Retina (tissue), 1 donor: Measurements from ENCODE around the gene USE1.

Experiments used
- DNase-seq: peaks from one replicate; pipeline ENCODE4 v3.0.0-alpha.2; 2016

The USE1 gene

GRCh38 chr19:17259118-17259780 is 44.1 kb downstream of the USE1 start:
- no peak for DNase-seq

GRCh38 chr19:17259934-17260333 is 44.8 kb downstream of the USE1 start:
- no peak for DNase-seq

GRCh38 chr19:17260842-17261325 is 45.7 kb downstream of the USE1 start:
- peak; percentile 70 for DNase-seq

GRCh38 chr19:17262557-17262956 is 47.4 kb downstream of the USE1 start:
- DNase-seq: no peak

DNA sequence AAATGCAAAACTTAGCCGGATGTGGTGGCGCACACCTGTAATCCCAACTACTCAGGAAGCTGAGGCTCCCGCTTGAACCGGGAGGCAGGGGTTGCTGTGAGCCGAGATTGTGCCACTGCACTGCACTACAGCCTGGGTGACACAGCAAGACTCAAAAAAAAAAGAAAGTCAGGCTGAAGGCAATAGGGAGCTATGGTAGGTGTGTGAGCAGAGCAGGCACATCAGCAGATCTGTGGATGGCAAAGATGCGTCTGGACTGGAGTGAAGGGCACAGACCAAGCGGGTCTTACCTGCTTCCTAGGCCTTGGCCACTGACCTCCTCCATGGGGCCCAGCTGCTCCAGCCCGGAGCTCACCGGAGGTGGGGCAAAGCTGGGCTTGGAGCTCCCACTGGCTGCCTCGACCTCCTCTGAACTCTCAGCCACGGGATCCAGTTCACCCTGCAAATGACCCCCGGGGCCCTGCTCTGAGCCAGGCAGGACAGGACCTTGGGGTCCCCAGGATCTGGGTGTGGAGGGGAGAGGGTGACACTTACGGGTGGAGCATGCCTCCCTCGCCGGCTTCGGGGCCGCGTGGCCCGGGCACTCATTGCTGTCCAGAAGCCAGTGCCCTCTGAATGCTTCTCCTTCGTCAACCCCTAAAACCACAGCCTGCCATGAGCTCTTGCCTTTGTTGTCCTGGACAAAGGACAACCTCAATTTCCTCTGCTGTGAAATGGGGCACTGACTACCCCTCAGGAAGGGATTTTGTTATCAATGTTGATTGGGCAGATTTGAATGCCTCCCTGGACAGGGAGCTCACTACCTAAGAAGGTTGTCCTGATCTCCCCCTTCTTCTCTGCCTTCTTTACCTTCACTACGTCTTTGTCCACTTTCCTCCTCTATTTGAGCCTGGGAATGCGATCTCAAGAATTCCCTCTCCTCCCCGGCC is 48.8 kb downstream of the USE1 start:
- DNase-seq: no peak

DNA sequence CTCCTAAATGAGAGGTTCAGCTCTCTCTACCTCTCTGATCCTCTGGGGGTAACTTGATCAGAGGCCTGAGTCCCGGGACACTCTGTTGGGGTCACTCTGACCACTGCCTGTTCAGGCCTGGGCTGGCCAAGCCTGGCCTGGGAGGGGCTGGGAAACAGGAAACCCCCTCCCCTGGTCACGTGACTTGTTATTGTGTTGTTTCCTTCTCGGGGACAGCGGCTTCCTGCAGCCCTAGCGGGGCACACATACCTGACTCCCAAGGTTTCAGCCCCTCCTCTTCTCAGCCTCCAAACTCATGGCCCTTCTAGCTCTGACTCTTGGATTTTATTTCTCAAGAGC is 49.5 kb downstream of the USE1 start, which contains the start of gene USHBP1:
Gene USHBP1 (minus strand): TSS at position 105 of the 339 bp plus-strand sequence. CDS start 446 bp downstream, outside the sequence.
- DNase-seq: no peak

DNA sequence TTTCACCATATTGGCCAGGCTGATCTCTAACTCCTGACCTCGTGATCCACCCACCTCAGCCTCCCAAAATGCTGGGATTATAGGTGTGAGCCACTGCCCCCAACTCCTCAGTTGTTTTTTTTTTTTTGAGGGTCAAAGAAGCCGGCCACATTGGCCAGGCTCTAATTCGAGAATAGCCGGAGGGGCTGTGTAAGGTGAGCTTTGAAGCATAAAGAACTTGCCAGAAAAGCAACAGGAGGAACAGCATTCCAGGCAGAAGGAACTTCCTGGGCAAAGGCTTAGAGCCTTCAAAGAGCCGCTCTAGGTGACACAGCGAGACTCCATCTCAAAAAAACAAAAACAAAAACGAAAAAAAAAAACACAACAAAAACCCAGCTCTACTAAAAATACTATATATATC is 50.9 kb downstream of the USE1 start:
- DNase-seq: no peak

- no peak for DNase-seq
Observed at GRCh38 chr19:17266589-17266974, 51.4 kb downstream of the USE1 start.

GRCh38 chr19:17266975-17267788 is 52.0 kb downstream of the USE1 start, which contains the start of gene BABAM1:
Gene BABAM1 (plus strand): TSS chr19:17267443. CDS start chr19:17268807, 1,364 bp downstream.
- DNase-seq: peak; percentile 96

DNA sequence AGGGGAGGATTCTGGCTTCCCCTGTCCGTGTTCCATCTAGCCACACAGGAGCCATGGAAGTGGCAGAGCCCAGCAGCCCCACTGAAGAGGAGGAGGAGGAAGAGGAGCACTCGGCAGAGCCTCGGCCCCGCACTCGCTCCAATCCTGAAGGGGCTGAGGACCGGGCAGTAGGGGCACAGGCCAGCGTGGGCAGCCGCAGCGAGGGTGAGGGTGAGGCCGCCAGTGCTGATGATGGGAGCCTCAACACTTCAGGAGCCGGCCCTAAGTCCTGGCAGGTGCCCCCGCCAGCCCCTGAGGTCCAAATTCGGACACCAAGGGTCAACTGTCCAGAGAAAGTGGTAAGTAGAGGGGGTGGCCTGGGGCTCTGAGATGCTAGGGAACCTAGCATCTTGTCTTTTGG is 53.6 kb downstream of the USE1 start:
- DNase-seq: no peak
